HG03520 (cell line): ENCODE data around the gene RAB3GAP1.
A peak's percentile ranks its signal among the peaks of the same experiment; 100 is the strongest.
"Not testable (repeated sequence)": the region's sequence is repeated elsewhere in the genome, so short reads cannot be mapped to it uniquely, and the experiment has no call there.

ENCODE experiments used
- ATAC-seq: cut with Tn5 transposase; IDR thresholded peaks from one replicate; pipeline ENCODE4 v1.9.1; 2021; ENCODE audit warnings: mild to moderate bottlenecking, moderate library complexity; ENCODE audit not compliant: unreplicated experiment

The RAB3GAP1 gene

GRCh38 chr2:135052042-135052876 is at the start of gene RAB3GAP1:
TSS of gene RAB3GAP1 (plus strand) at chr2:135052292. CDS start at chr2:135052308, 16 bp downstream.
- ATAC-seq = peak; percentile 78

GRCh38 chr2:135002836-135003235 is 49.3 kb upstream of the RAB3GAP1 start:
- ATAC-seq = no peak

DNA sequence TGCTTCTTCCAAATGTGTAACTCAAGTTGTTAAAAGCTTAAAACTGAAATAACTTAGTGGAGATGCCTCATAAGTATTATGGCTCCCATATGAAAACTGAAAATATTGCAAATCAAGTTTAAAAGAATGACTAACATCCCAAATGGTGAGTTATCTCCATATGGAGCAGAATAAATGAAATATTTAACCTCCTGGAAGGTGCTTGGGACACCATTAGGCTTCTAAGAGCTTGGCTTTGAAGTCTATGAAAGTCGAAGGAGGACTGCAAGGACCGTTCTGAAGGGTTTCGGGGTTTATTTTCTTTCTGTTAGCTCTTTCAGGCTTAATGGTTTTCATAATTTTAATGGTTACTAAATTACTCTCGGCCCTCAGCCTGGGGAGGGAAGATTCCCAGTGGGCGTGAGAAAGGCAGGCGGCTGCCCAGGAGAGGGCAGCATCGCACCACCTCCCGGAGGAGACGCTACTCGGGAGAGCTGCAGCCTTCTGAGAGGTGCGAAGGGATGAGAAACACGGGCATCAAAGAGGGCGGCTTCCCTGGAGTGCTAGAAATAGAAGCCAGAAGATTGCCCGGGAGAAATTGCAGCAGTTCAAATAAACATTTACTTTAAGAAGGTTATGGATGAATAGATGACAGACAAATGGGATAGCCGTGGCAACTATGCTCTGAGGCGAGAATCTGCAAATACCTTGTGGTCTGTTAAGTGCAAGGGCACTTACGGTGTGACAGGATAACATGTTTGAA is 47.9 kb upstream of the RAB3GAP1 start:
- peak; percentile 85 for ATAC-seq

DNA sequence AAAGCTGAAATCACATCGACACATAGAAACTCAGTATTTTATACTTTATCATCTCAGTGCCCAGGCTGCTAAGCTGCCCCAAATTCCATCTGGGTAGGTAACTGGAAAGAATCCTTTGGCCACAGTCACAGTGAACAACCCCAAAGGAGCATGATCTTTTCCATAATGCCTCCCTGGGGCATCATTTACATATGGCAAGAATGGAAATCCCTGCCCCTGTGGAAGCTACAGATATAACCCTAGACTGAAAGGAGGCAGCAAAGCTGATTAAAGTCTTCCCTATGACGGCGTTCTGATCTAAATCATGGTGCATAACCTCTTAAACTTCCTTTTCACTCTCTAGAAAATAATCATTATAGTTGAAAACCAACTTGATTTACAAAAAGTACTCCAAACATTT is 46.3 kb upstream of the RAB3GAP1 start:
- ATAC-seq = no peak

DNA sequence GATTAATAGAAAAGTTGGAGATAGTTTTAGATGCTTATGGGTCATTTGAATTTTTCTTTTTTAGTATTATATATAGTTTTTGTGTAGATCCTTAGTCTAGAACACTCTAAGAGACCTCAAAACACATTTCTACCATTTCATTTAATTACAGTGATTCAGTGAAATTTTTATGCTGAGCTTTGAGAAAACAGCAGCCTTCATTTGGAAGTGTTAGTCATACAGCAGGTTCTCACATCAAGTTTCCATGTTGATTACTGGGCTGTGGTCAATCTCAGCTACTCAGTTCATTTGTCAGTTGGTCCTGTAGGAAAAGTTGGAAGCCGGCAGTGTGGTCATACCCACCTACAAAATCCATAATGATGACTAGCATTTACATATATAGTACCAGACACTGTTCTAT is 42.8 kb upstream of the RAB3GAP1 start:
- ATAC-seq = no peak

DNA sequence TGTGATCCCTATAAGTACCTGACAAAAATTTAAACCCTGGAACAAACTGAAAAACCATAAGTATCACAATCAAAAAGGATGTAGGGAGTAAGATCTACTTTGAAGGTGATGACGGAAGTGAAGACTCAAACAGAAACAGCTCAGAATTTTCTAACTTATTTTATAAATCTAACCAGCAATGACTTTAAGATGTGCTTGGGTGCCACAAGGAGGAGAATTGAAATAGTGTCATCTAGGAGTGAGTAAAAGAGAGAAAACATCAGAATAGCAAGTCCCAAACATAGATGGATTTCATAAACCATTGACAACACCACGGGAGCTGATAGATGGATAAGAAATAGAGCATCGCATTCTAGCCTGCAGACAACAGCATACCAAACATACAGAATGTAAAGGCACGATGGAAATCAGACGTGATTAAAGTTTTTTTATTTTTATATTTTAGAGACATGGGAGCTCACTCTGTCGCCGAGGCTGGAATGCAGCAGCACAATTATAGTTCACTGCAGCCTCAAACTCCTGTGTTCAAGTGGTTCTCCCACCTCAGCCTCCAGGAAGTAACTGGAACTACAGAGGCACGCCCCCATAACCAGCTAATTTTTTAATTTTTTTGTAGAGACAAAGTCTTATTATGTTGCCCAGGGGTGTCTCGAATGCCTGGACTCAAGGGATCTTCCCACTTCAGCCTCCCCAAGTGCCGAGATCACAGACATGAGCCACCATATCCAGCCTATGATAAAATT is 41.7 kb upstream of the RAB3GAP1 start:
- no peak for ATAC-seq

DNA sequence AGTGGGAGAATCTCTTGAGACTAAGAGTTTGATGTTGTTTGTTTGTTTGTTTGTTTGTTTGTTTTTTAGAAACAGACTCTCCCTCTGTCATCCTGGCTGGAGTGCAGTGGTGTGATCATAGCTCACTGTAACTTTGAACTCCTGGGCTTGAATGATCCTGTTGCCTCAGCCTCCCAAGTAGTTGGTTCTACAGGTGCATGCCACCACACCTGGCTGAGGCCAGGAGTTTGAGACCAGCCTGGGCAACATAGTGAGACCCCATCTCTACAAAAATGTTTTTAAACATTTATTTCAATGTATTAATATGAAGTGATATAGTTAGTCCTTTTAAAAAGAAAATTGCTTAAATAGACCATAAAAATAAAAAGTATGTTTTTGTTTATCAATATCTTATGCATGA is 40.5 kb upstream of the RAB3GAP1 start:
- ATAC-seq = no peak

DNA sequence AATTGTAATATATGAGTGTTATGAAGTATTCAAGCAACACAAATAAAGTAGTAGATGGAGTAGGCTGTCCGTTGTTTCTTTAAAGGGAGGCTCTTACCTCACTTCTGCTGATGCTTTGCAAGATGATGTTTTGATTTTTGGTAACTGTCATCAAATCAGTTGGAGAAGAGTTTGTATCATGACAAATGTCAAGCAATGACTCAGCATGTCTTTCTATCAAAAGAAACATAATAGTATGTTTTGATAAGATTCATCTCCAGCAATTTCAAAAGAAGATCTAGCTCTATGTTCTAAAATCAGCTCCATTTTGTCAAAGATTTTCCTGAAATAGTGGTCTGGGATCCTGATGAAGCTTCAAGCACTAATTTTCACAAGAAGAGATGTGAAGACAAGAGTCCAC is 30.5 kb upstream of the RAB3GAP1 start:
- no peak for ATAC-seq

DNA sequence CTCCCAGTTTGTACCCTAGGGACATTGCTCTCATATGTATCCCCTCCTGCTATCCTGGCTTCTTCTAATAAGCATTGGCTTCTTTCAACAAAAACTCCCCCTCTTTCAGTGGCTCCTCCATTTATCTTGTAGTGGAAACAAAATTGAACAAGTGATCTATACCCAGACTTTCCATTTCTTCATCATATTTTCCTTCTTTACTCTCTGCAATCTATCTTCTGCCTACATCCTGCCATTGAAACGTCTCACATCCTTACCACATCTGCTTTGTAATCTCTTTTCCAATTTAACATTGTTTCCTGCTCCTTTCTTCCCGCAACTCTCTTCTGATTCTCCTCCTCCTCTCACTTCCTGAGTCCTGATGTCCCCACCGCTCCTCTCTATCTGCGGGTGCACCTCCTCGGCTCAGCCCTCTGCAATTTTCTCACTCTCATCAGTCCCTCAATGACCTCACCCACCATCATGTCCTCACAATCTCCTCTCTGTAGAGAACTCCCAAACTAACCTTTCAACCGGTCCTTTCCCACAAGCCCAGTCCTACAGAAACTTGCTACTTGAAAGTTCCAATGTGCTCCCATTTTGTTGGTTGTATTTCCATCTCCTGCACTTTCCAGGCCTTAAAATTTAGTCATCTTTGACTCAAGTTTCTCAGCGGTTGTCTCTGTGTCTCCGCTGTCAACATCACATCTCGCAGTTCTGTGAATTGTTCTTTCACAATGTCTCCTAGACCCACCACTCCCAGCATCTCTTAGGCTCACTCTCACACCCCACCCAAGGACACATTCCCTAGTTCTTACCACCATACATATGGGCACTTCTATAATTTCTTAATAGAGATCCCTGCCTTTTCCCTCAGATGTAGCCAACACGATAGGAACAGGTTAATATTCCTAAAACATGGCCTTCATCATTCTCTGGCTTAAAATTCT is 28.9 kb upstream of the RAB3GAP1 start:
- no peak for ATAC-seq

- ATAC-seq = no peak
Measured at GRCh38 chr2:135023886-135024485, 28.1 kb upstream of the RAB3GAP1 start.

DNA sequence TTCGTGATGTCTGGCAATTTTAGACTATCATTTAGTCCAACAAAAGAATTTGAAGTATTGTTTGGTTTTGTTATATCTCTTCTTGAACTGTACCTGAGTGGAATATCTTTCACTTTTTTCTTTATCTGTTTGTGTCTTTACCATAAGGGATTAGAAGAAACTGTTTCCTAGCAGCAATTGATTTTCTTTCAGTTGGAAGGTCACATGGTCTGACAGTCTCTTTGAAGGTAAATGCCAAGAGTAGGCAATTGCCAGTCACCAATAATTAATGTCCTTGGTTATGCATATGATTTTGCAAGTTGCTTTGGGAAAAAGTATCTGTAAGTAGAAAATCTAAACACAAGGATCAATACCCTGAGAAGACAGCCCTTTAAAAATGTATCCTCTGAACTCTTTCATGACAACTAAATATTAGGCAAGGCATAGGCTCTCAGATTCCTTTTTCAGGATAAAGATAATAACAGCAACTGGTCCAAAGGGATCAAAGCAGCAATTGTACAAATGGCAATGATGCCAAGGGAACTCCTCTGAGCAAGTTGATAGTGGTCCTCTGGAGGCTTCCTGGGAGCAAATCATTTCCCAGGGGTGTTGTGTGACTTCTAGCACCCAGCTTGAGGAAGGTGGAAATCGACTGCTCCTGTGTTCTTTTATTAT is 22.5 kb upstream of the RAB3GAP1 start:
- no peak for ATAC-seq

GRCh38 chr2:135030826-135031225 is 21.3 kb upstream of the RAB3GAP1 start:
- no peak for ATAC-seq

DNA sequence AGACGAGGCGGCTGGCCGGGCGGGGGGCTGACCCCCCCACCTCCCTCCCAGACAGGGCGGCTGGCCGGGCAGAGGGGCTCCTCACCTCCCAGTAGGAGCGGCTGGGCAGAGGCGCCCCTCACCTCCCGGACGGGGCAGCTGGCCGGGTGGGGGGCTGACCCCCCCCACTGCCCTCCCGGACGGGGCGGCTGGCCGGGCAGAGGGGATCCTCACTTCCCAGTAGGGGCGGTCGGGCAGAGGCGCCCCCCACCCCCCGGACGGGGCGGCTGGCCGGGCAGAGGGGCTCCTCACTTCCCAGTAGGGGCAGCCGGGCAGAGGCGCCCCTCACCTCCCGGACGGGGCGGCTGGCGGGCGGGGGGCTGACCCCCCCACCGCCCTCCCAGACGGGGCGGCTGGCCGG is 18.9 kb upstream of the RAB3GAP1 start:
- ATAC-seq = not testable (repeated sequence)

- no peak for ATAC-seq
Measured at GRCh38 chr2:135037831-135038230, 14.3 kb upstream of the RAB3GAP1 start.

DNA sequence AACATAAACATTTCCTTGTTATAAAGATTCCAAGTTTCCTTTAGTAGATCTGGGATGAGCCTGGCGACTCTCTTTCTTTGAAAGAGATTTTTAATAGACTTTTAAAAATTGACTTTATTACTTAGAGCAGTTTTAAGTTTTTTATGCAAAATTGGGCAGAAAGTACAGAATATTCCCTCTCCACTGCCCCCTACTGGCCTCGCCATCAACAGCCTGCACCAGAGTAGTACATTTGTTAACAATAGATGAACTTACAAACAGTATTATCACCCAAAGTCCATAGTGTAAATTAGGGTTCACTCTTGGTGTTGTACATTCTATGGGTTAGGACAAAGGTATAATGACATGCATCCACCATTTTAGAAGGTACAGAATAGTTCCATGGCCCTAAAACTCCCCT is 8.7 kb upstream of the RAB3GAP1 start:
- no peak for ATAC-seq

DNA sequence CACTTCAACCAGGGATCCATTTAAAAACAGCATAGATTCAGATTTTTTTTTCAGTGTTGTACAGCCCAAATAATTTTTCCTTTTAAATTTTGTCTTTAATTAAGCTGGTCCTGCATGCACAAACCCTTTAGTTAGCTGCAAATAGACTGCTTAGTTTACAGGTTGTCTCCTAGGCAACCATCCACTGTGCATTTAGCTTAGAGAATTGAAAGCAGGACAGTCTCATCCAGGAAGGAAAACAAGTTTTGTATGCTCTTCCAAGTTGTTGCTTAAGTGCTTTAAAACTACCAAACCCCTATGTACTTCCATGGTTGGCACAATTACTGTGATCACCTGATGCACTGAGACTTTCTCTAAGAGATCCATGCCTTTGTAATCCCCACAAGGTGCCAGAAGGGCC is 4.8 kb upstream of the RAB3GAP1 start, which contains the start of gene MAP3K19:
Gene MAP3K19 (minus strand): TSS at position 148 of the 400 bp plus-strand sequence. CDS start 22,800 bp downstream, outside the sequence.
- no peak for ATAC-seq

DNA sequence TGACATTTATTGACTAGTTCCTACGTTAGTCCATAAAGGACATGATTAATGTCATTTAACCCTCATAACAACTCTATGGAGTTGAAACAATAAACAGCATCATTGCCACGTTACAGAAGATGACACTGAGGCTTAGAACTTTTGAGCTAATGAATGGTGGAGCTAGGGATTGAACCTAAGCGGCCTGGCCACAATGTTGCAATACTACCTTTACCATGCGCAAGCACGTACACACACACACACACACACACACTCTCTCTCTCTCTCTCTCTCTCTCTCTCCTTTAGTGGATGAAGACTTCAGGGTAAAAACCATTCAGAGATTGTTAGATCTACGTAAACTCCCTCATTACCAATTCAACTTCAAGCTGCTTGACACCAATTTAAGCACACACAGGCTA is 4.0 kb upstream of the RAB3GAP1 start:
- no peak for ATAC-seq

DNA sequence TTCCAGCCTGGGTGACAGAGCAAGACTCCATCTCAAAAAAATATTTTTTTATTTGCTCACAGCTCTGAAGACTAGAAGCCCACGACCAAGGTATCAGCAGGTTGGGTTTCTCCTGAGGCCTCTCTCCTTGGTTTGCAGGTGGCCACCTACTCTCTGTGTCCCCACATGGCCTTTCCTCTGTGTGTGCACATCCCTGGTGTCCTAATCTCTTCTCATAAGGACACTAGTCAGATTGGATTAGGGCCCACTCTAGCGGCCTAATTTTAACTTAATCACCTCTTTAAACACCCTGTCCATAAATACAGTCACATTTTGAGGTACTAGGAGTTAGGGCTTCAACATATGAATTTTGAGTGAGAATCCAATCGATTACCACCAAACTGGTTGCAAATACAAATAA is 2.0 kb upstream of the RAB3GAP1 start:
- no peak for ATAC-seq

GRCh38 chr2:135050684-135051083 is 1.4 kb upstream of the RAB3GAP1 start:
- no peak for ATAC-seq
